Keratinocyte (primary cell): ENCODE measurements around the gene GDF9.

ENCODE experiments used
- CTCF ChIP-seq, 3 experiments: IDR thresholded peaks in 1 of 3; conservative IDR thresholded peaks in 1 of 3; optimal IDR thresholded peaks in 1 of 3; 2 replicates in 2 of 3; 3 replicates in 1 of 3; pipeline versions ENCODE3 to v1.5.1; 2011; ENCODE audit warnings: low read length in 3 of 3, mild to moderate bottlenecking in 3 of 3, moderate library complexity in 2 of 3, control low read depth in 1 of 3, inconsistent platforms in 1 of 3; ENCODE audit not compliant: insufficient read depth in 2 of 3; ENCODE audit errors: extremely low read depth in 1 of 3
- EZH2 ChIP-seq: IDR thresholded peaks from one replicate; pipeline ENCODE4 v1.6.1; 2012; ENCODE audit warnings: inconsistent platforms, mild to moderate bottlenecking, low read length, moderate library complexity

GRCh38 chr5:132831095-132831860 lies 35.0 kb downstream of the GDF9 start:
- no peak for TF ChIP-seq EZH2
- TF ChIP-seq CTCF (optimal IDR thresholded peaks at IDR 0.05 in 1 of 3, IDR thresholded peaks at IDR 0.05 in 1 of 3, conservative IDR thresholded peaks at IDR 0.05 in 1 of 3; ENCODE audit: extremely low read depth in 1 of 3, insufficient read depth in 2 of 3, low read length in 3 of 3) = no peak
